ENCODE results near the gene SEPTIN12.
A peak's percentile ranks its signal among the peaks of the same experiment; 100 is the strongest.

The SEPTIN12 gene

GRCh38 chr16:4803898-4804762 lies 16.0 kb upstream of the SEPTIN12 start:
- H3K9me3 ChIP-seq (ENCODE audit: insufficient read depth, low read length, severe bottlenecking), result no peaks in the 10 kb centered on the region
- DNase-seq (no peak), ATAC-seq (ENCODE audit: insufficient read depth, low read depth) (no peak)
- H3K27ac ChIP-seq (ENCODE audit: low read length), result no peak overlapping the region
- TF ChIP-seq EZH2 (IDR thresholded peaks at IDR 0.05; ENCODE audit: borderline replicate concordance, low read depth, low read length, severe bottlenecking), result no peak
- TF ChIP-seq CTCF (IDR thresholded peaks at IDR 0.05; ENCODE audit: borderline replicate concordance, extremely low read depth, low read length, poor library complexity, severe bottlenecking), result no peak
- no peak overlapping the region for H2AFZ ChIP-seq (ENCODE audit: low read depth, low read length)
- H3K4me3 ChIP-seq (ENCODE audit: low read depth in 1 of 2, low read length in 2 of 2), result no peak overlapping the region
- no peak overlapping the region for H3K4me2 ChIP-seq (ENCODE audit: insufficient read depth, low read length)
- no peak overlapping the region for H3K9ac ChIP-seq (ENCODE audit: low read depth, low read length)
- H4K20me1 ChIP-seq (ENCODE audit: insufficient read depth, low read length), result peaks cover 6% of the 10 kb centered on the region; the same call in 1 of the 2 replicates
- no peaks in the 10 kb centered on the region for H3K79me2 ChIP-seq (ENCODE audit: insufficient read depth, low read length)
- H3K36me3 ChIP-seq (ENCODE audit: insufficient read depth, low read length), result peaks cover 43% of the 10 kb centered on the region
- no peaks in the 10 kb centered on the region for H3K27me3 ChIP-seq (ENCODE audit: insufficient read depth, low read length, poor library complexity)
- peaks cover 24% of the 10 kb centered on the region for H3K4me1 ChIP-seq (ENCODE audit: insufficient read depth, low read length)

- ATAC-seq (ENCODE audit: insufficient read depth, low read depth), result no peak
- Histone ChIP-seq H3K9me3 (ENCODE audit: insufficient read depth, low read length, severe bottlenecking) (no peaks in the 10 kb centered on the region), H2AFZ (ENCODE audit: low read depth, low read length) (peak overlapping the region; percentile 89)
These were observed 15.3 kb upstream of the SEPTIN12 start for GRCh38 chr16:4803401-4803844.

GRCh38 chr16:4802659-4803287 lies 14.6 kb upstream of the SEPTIN12 start:
- DNase-seq (peak; percentile 90), ATAC-seq (ENCODE audit: insufficient read depth, low read depth) (peak; percentile 98)
- no peak for TF ChIP-seq CTCF (IDR thresholded peaks at IDR 0.05; ENCODE audit: borderline replicate concordance, extremely low read depth, low read length, poor library complexity, severe bottlenecking)
- TF ChIP-seq EZH2 (IDR thresholded peaks at IDR 0.05; ENCODE audit: borderline replicate concordance, low read depth, low read length, severe bottlenecking), result no peak
- peak overlapping the region; percentile 70 to 84; a peak in 3 of 4 replicates for H3K4me3 ChIP-seq (ENCODE audit: low read depth in 1 of 2, low read length in 2 of 2)
- peaks cover 31% of the 10 kb centered on the region for H3K36me3 ChIP-seq (ENCODE audit: insufficient read depth, low read length)
- no peaks in the 10 kb centered on the region for H3K9me3 ChIP-seq (ENCODE audit: insufficient read depth, low read length, severe bottlenecking)
- no peaks in the 10 kb centered on the region for H3K79me2 ChIP-seq (ENCODE audit: insufficient read depth, low read length)
- H4K20me1 ChIP-seq (ENCODE audit: insufficient read depth, low read length), result peaks cover 6% of the 10 kb centered on the region; the same call in 1 of the 2 replicates
- H3K27me3 ChIP-seq (ENCODE audit: insufficient read depth, low read length, poor library complexity), result no peaks in the 10 kb centered on the region
- H3K27ac ChIP-seq (ENCODE audit: low read length), result peak overlapping the region; percentile 65
- H3K4me2 ChIP-seq (ENCODE audit: insufficient read depth, low read length), result peak overlapping the region; percentile 91
- H2AFZ ChIP-seq (ENCODE audit: low read depth, low read length), result peak overlapping the region; percentile 89
- peaks cover 24% of the 10 kb centered on the region for H3K4me1 ChIP-seq (ENCODE audit: insufficient read depth, low read length)
- peak overlapping the region; percentile 59 for H3K9ac ChIP-seq (ENCODE audit: low read depth, low read length)

More at GRCh38 chr16:4803401-4803844, 15.3 kb upstream of the SEPTIN12 start:
- Histone ChIP-seq H3K4me3 (ENCODE audit: low read depth in 1 of 2, low read length in 2 of 2) (peak overlapping the region; percentile 70 to 84; a peak in 3 of 4 replicates), H3K9ac (ENCODE audit: low read depth, low read length) (peak overlapping the region; percentile 59), H3K36me3 (ENCODE audit: insufficient read depth, low read length) (peaks cover 37% of the 10 kb centered on the region), H3K4me2 (ENCODE audit: insufficient read depth, low read length) (peak overlapping the region; percentile 91), H3K79me2 (ENCODE audit: insufficient read depth, low read length) (no peaks in the 10 kb centered on the region), H3K4me1 (ENCODE audit: insufficient read depth, low read length) (peaks cover 24% of the 10 kb centered on the region), H3K27me3 (ENCODE audit: insufficient read depth, low read length, poor library complexity) (no peaks in the 10 kb centered on the region), H4K20me1 (ENCODE audit: insufficient read depth, low read length) (peaks cover 6% of the 10 kb centered on the region; the same call in 1 of the 2 replicates), H3K27ac (ENCODE audit: low read length) (peak overlapping the region; percentile 57; the same call in 1 of the 2 replicates)
- TF ChIP-seq CTCF (IDR thresholded peaks at IDR 0.05; ENCODE audit: borderline replicate concordance, extremely low read depth, low read length, poor library complexity, severe bottlenecking), result no peak
- TF ChIP-seq EZH2 (IDR thresholded peaks at IDR 0.05; ENCODE audit: borderline replicate concordance, low read depth, low read length, severe bottlenecking), result no peak
- no peak for DNase-seq
